NOMO-1 treated with DMSO at 0.1 percent for 48 hours (cell line): ENCODE data around the gene NLRC3.
"Not testable (repeated sequence)": the region's sequence is repeated elsewhere in the genome, so short reads cannot be mapped to it uniquely, and the experiment has no call there.

Source experiments
- DNase-seq: peaks from one replicate; lab custom pipeline; 2025; ENCODE audit not compliant: unreplicated experiment; lab: John Stamatoyannopoulos, UW

The NLRC3 gene

GRCh38 chr16:3519581-3519980, 57.6 kb downstream of the NLRC3 start:
- DNase-seq, result no peak

GRCh38 chr16:3518986-3519348, 58.2 kb downstream of the NLRC3 start:
- DNase-seq, result no peak

- DNase-seq, result no peak
Measured at GRCh38 chr16:3518292-3518985, 58.8 kb downstream of the NLRC3 start.

GRCh38 chr16:3515897-3516296, 61.3 kb downstream of the NLRC3 start:
- no peak for DNase-seq

- DNase-seq, result no peak
Measured at GRCh38 chr16:3514621-3515020, 62.6 kb downstream of the NLRC3 start.

GRCh38 chr16:3513892-3514583, 63.2 kb downstream of the NLRC3 start:
- no peak for DNase-seq

- DNase-seq, result no peak
Measured at GRCh38 chr16:3511286-3512180, 65.7 kb downstream of the NLRC3 start.

- no peak for DNase-seq
Measured at GRCh38 chr16:3510416-3510815, 66.8 kb downstream of the NLRC3 start.

GRCh38 chr16:3509470-3509928, 67.7 kb downstream of the NLRC3 start:
- DNase-seq, result no peak

- DNase-seq, result no peak
Measured at GRCh38 chr16:3508736-3509135, 68.5 kb downstream of the NLRC3 start.

GRCh38 chr16:3503523-3503922, 73.7 kb downstream of the NLRC3 start:
- DNase-seq, result no peak

GRCh38 chr16:3501783-3502400, 75.3 kb downstream of the NLRC3 start:
- peak; percentile 29 for DNase-seq

GRCh38 chr16:3501412-3501761, 75.8 kb downstream of the NLRC3 start:
- not testable (repeated sequence) for DNase-seq

- no peak for DNase-seq
Measured at GRCh38 chr16:3498988-3499387, 78.2 kb downstream of the NLRC3 start.

GRCh38 chr16:3497771-3498170, 79.4 kb downstream of the NLRC3 start:
- DNase-seq, result no peak

GRCh38 chr16:3496386-3496785, 80.8 kb downstream of the NLRC3 start:
- no peak for DNase-seq

GRCh38 chr16:3495176-3495575, 82.0 kb downstream of the NLRC3 start, which contains the start of gene C16orf90:
TSS of gene C16orf90 (minus strand) at chr16:3495489. CDS start at chr16:3495421, 68 bp downstream.
- no peak for DNase-seq

- DNase-seq, result no peak
Measured at GRCh38 chr16:3494386-3494973, 82.7 kb downstream of the NLRC3 start.

GRCh38 chr16:3492356-3492755, 84.8 kb downstream of the NLRC3 start:
- DNase-seq, result no peak

GRCh38 chr16:3490911-3491629, 86.1 kb downstream of the NLRC3 start:
- no peak for DNase-seq
